MM.1S (cell line): ENCODE data around the gene JUN.

Experiments used
- DNase-seq: peaks from one replicate; pipeline ENCODE4 v3.0.0-alpha.2; 2015
- H2AFZ ChIP-seq: fragments of 300-600 bp; sonication (generic); 2 replicates; pipeline ENCODE4 v1.6.0; 2016; ENCODE audit warnings: antibody characterized with exemption, low read length
- H3F3A ChIP-seq: fragments of 300-600 bp; sonication (generic); 2 replicates; pipeline ENCODE4 v1.6.1; 2016; ENCODE audit warnings: mild to moderate bottlenecking, antibody characterized with exemption, low read length, moderate library complexity, mixed read lengths; ENCODE audit not compliant: insufficient read depth
- H3K27ac ChIP-seq: fragments of 300-600 bp; sonication (generic); 2 replicates; pipeline ENCODE4 v1.5.1; 2016; ENCODE audit warnings: mild to moderate bottlenecking, low read length
- H3K27me3 ChIP-seq: fragments of 300-600 bp; sonication (generic); replicated peaks from 2 replicates; pipeline ENCODE4 v1.6.0; 2016; ENCODE audit warnings: low read length; ENCODE audit not compliant: insufficient read depth
- H3K36me3 ChIP-seq: fragments of 300-600 bp; sonication (generic); replicated peaks from 2 replicates; pipeline ENCODE4 v1.6.1; 2016; ENCODE audit warnings: mild to moderate bottlenecking, low read length, mixed read lengths; ENCODE audit not compliant: insufficient read depth
- H3K4me1 ChIP-seq: fragments of 300-600 bp; sonication (generic); 2 replicates; pipeline ENCODE4 v1.6.1; 2016; ENCODE audit warnings: low read length, mixed read lengths
- H3K4me2 ChIP-seq: fragments of 300-600 bp; sonication (generic); 2 replicates; pipeline ENCODE4 v1.6.0; 2016; ENCODE audit warnings: low read depth, low read length
- H3K4me3 ChIP-seq: fragments of 300-600 bp; sonication (generic); 2 replicates; pipeline ENCODE4 v1.5.1; 2016; ENCODE audit warnings: low read length, mixed read lengths
- H3K79me2 ChIP-seq: fragments of 300-600 bp; sonication (generic); 2 replicates; pipeline ENCODE4 v1.6.1; 2016; ENCODE audit warnings: mixed run types, low read length, mixed read lengths
- H3K9ac ChIP-seq: fragments of 300-600 bp; sonication (generic); 2 replicates; pipeline ENCODE4 v1.6.1; 2016; ENCODE audit warnings: low read length, mixed read lengths
- H3K9me2 ChIP-seq: fragments of 300-600 bp; sonication (generic); replicated peaks from 2 replicates; pipeline ENCODE4 v1.6.1; 2016; ENCODE audit warnings: mild to moderate bottlenecking, low read length, mixed read lengths; ENCODE audit not compliant: insufficient read depth
- H3K9me3 ChIP-seq: fragments of 300-600 bp; sonication (generic); replicated peaks from 2 replicates; pipeline ENCODE4 v1.6.1; 2016; ENCODE audit warnings: mild to moderate bottlenecking, low read length, mixed read lengths; ENCODE audit not compliant: insufficient read depth
- H4K20me1 ChIP-seq: fragments of 300-600 bp; sonication (generic); 2 replicates; pipeline ENCODE4 v1.6.1; 2016; ENCODE audit warnings: mild to moderate bottlenecking, low read length, moderate library complexity, mixed read lengths; ENCODE audit not compliant: insufficient read depth
- CTCF ChIP-seq: fragments of 300-600 bp; sonication (generic); IDR thresholded peaks from 2 replicates; pipeline ENCODE4 v1.5.1; 2016; ENCODE audit warnings: antibody characterized with exemption, low read length, mixed read lengths
- EZH2 ChIP-seq: fragments of 300-600 bp; sonication (generic); optimal IDR thresholded peaks from 2 replicates; pipeline ENCODE3; 2017; ENCODE audit warnings: low read depth, mild to moderate bottlenecking, antibody characterized with exemption, low read length, mixed read lengths
- EZH2phosphoT487 ChIP-seq: fragments of 300-600 bp; sonication (generic); IDR thresholded peaks from 2 replicates; pipeline ENCODE4 v1.6.1; 2018; ENCODE audit warnings: antibody characterized with exemption, low read length

Gene JUN

GRCh38 chr1:58829866-58830265 lies 46.0 kb upstream of the JUN start:
- Histone ChIP-seq H3K36me3 (no peaks in the 10 kb centered on the region), H2AFZ (no peak overlapping the region), H3K9me3 (no peaks in the 10 kb centered on the region), H3K4me1 (no peaks in the 10 kb centered on the region), H3K9me2 (no peaks in the 10 kb centered on the region), H3F3A (no peaks in the 10 kb centered on the region), H3K27ac (no peak overlapping the region), H4K20me1 (no peaks in the 10 kb centered on the region), H3K4me2 (no peak overlapping the region), H3K27me3 (no peaks in the 10 kb centered on the region), H3K79me2 (no peaks in the 10 kb centered on the region), H3K4me3 (no peak overlapping the region), H3K9ac (no peak overlapping the region)
- TF ChIP-seq CTCF (no peak), EZH2 (no peak), EZH2phosphoT487 (no peak)
- DNase-seq, result no peak

- H3K4me2 ChIP-seq, result no peak overlapping the region
- H2AFZ ChIP-seq, result no peak overlapping the region
- no peak overlapping the region for H3K27ac ChIP-seq
- no peaks in the 10 kb centered on the region for H3K9me3 ChIP-seq
- no peak for DNase-seq
- no peak for TF ChIP-seq EZH2phosphoT487
- TF ChIP-seq EZH2, result no peak
- no peak for TF ChIP-seq CTCF
- H3K9ac ChIP-seq, result no peak overlapping the region
- no peak overlapping the region for H3K4me3 ChIP-seq
- H3K9me2 ChIP-seq, result no peaks in the 10 kb centered on the region
- no peaks in the 10 kb centered on the region for H3K79me2 ChIP-seq
- H3K36me3 ChIP-seq, result no peaks in the 10 kb centered on the region
- no peaks in the 10 kb centered on the region for H3F3A ChIP-seq
- no peaks in the 10 kb centered on the region for H4K20me1 ChIP-seq
- H3K27me3 ChIP-seq, result no peaks in the 10 kb centered on the region
- H3K4me1 ChIP-seq, result no peaks in the 10 kb centered on the region
These were observed 43.5 kb upstream of the JUN start for GRCh38 chr1:58827298-58827697.

GRCh38 chr1:58824753-58825389 lies 41.0 kb upstream of the JUN start:
- no peaks in the 10 kb centered on the region for H3K9me3 ChIP-seq
- H3K36me3 ChIP-seq, result no peaks in the 10 kb centered on the region
- no peak for DNase-seq
- no peaks in the 10 kb centered on the region for H4K20me1 ChIP-seq
- H3K79me2 ChIP-seq, result no peaks in the 10 kb centered on the region
- no peak overlapping the region for H2AFZ ChIP-seq
- no peaks in the 10 kb centered on the region for H3K27me3 ChIP-seq
- H3K4me2 ChIP-seq, result no peak overlapping the region
- H3F3A ChIP-seq, result no peaks in the 10 kb centered on the region
- H3K4me3 ChIP-seq, result no peak overlapping the region
- no peak overlapping the region for H3K27ac ChIP-seq
- no peaks in the 10 kb centered on the region for H3K4me1 ChIP-seq
- H3K9me2 ChIP-seq, result no peaks in the 10 kb centered on the region
- no peak overlapping the region for H3K9ac ChIP-seq
- TF ChIP-seq EZH2, result no peak

- Histone ChIP-seq H3K27ac (no peak overlapping the region), H2AFZ (no peak overlapping the region), H3F3A (no peaks in the 10 kb centered on the region), H4K20me1 (no peaks in the 10 kb centered on the region), H3K79me2 (no peaks in the 10 kb centered on the region), H3K9ac (no peak overlapping the region), H3K4me3 (no peak overlapping the region), H3K27me3 (no peaks in the 10 kb centered on the region), H3K4me1 (no peaks in the 10 kb centered on the region), H3K9me3 (no peaks in the 10 kb centered on the region), H3K36me3 (no peaks in the 10 kb centered on the region), H3K9me2 (no peaks in the 10 kb centered on the region), H3K4me2 (no peak overlapping the region)
- no peak for DNase-seq
- TF ChIP-seq EZH2phosphoT487 (no peak), CTCF (no peak), EZH2 (no peak)
These were observed 39.7 kb upstream of the JUN start for GRCh38 chr1:58823481-58824010.
